Putamen (tissue), 1 donor: Measurements from ENCODE around the gene IFT122.
"Not testable (repeated sequence)": the region's sequence is repeated elsewhere in the genome, so short reads cannot be mapped to it uniquely, and the experiment has no call there.

Source experiments
- DNase-seq: peaks from one replicate; pipeline ENCODE4 v3.0.0-alpha.2; 2016; ENCODE audit warnings: low spot score

IFT122 gene

GRCh38 chr3:129473067-129473768, 33.2 kb downstream of the IFT122 start:
- no peak for DNase-seq

- DNase-seq, result no peak
Measured at GRCh38 chr3:129473769-129474152, 33.7 kb downstream of the IFT122 start.

GRCh38 chr3:129474984-129475804, 35.2 kb downstream of the IFT122 start:
- no peak for DNase-seq

- DNase-seq, result no peak
Measured at GRCh38 chr3:129475863-129476262, 35.8 kb downstream of the IFT122 start.

- no peak for DNase-seq
Measured at GRCh38 chr3:129476586-129476985, 36.6 kb downstream of the IFT122 start.

- not testable (repeated sequence) for DNase-seq
Measured at GRCh38 chr3:129481225-129481765, 41.3 kb downstream of the IFT122 start.

- DNase-seq, result no peak
Measured at GRCh38 chr3:129481766-129482332, 41.8 kb downstream of the IFT122 start.

GRCh38 chr3:129482721-129483120, 42.7 kb downstream of the IFT122 start:
- no peak for DNase-seq

- DNase-seq, result no peak
Measured at GRCh38 chr3:129483870-129484269, 43.8 kb downstream of the IFT122 start.

- DNase-seq, result not testable (repeated sequence)
Measured at GRCh38 chr3:129485146-129485545, 45.1 kb downstream of the IFT122 start.

GRCh38 chr3:129485721-129486663, 46.0 kb downstream of the IFT122 start:
- no peak for DNase-seq

- DNase-seq, result no peak
Measured at GRCh38 chr3:129486664-129487035, 46.6 kb downstream of the IFT122 start.

GRCh38 chr3:129487183-129487867, 47.3 kb downstream of the IFT122 start:
- no peak for DNase-seq

GRCh38 chr3:129487868-129488335, 47.9 kb downstream of the IFT122 start:
- DNase-seq, result not testable (repeated sequence)

- not testable (repeated sequence) for DNase-seq
Measured at GRCh38 chr3:129489258-129489657, 49.2 kb downstream of the IFT122 start.

- DNase-seq, result peak; percentile 91
Measured at GRCh38 chr3:129490273-129490675, 50.2 kb downstream of the IFT122 start.

- not testable (repeated sequence) for DNase-seq
Measured at GRCh38 chr3:129491077-129491476, 51.1 kb downstream of the IFT122 start.

- no peak for DNase-seq
Measured at GRCh38 chr3:129491794-129492193, 51.8 kb downstream of the IFT122 start.

- DNase-seq, result no peak
Measured at GRCh38 chr3:129492691-129493090, 52.7 kb downstream of the IFT122 start.

- DNase-seq, result no peak
Measured at GRCh38 chr3:129493206-129493605, 53.2 kb downstream of the IFT122 start.

GRCh38 chr3:129494499-129494898, 54.5 kb downstream of the IFT122 start:
- not testable (repeated sequence) for DNase-seq
